Eye (tissue), 1 donor: Measurements from ENCODE around the gene UVSSA.

Experiments
- DNase-seq: peaks from one replicate; pipeline ENCODE4 v3.0.0-alpha.2; 2015

The UVSSA gene

GRCh38 chr4:1351854-1352566 lies 5.0 kb downstream of the UVSSA start:
- DNase-seq = peak; percentile 93

GRCh38 chr4:1352567-1352900 lies 5.5 kb downstream of the UVSSA start:
- DNase-seq = no peak

GRCh38 chr4:1353186-1354055 lies 6.4 kb downstream of the UVSSA start:
- no peak for DNase-seq

GRCh38 chr4:1354136-1354982 lies 7.4 kb downstream of the UVSSA start:
- no peak for DNase-seq

- no peak for DNase-seq
Observed at GRCh38 chr4:1354983-1355275, 7.9 kb downstream of the UVSSA start.

GRCh38 chr4:1355378-1355777 lies 8.4 kb downstream of the UVSSA start:
- no peak for DNase-seq

- peak; percentile 86 for DNase-seq
Observed at GRCh38 chr4:1356181-1356998, 9.4 kb downstream of the UVSSA start.

- no peak for DNase-seq
Observed at GRCh38 chr4:1357356-1358248, 10.6 kb downstream of the UVSSA start.

GRCh38 chr4:1358421-1359143 lies 11.6 kb downstream of the UVSSA start:
- no peak for DNase-seq

- no peak for DNase-seq
Observed at GRCh38 chr4:1359144-1359501, 12.1 kb downstream of the UVSSA start.

GRCh38 chr4:1359976-1360375 lies 13.0 kb downstream of the UVSSA start:
- DNase-seq = no peak

- no peak for DNase-seq
Observed at GRCh38 chr4:1360423-1361283, 13.6 kb downstream of the UVSSA start.

GRCh38 chr4:1361431-1361830 lies 14.4 kb downstream of the UVSSA start:
- no peak for DNase-seq

- no peak for DNase-seq
Observed at GRCh38 chr4:1362046-1362445, 15.0 kb downstream of the UVSSA start.

GRCh38 chr4:1362521-1362920 lies 15.5 kb downstream of the UVSSA start:
- no peak for DNase-seq

- DNase-seq = no peak
Observed at GRCh38 chr4:1363513-1363912, 16.5 kb downstream of the UVSSA start.

GRCh38 chr4:1364217-1364616 lies 17.2 kb downstream of the UVSSA start:
- DNase-seq = no peak

- no peak for DNase-seq
Observed at GRCh38 chr4:1364748-1365147, 17.7 kb downstream of the UVSSA start.

GRCh38 chr4:1365271-1366178 lies 18.5 kb downstream of the UVSSA start:
- DNase-seq = no peak
